Stimulated activated naive CD8-positive, alpha-beta T cell treated with anti-CD3 and anti-CD28 coated beads, Interleukin-15, Interleukin-2, amounts not matched to agents 100 U/mL and 50 U/mL, for 24 hours (primary cell): ENCODE results near the gene P2RY2.

Experiments
- ATAC-seq: fragments of 150-1000 bp; cut with Tn5 transposase; one replicate; pipeline ENCODE4 v1.10.0; 2021
- DNase-seq: peaks from one replicate; pipeline ENCODE4 v3.0.0; 2021

The P2RY2 gene

DNA sequence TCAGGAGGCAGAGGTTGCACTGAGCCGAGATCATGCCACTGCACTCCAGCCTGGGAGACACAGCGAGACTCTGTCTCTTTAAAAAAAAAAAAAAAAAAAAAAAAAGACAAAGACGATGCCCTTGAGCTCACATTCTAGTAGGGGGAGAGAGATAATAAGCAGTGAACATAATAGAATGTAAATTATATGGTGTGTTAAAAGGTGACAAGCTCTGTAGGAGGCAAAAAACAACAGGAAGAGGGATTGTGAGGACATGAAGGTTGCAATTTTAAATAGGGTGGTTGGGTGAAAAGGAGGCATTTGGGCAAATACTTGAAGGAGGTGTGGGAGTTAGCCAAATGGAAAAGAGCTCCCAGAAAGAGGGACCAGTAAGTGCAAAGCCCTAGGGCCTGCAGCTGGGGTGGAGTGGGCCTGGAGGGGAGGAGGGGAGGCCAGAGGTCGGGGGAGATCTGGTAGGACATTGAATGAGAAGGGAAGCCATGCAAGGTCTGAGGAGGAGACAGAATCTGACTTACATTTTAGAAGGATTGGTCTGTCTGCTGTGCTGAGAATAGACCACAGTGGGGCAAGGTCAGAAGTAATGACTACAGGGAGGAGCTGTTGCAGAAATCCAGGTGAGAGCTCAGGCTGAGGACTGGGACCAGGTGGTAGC lies 26.6 kb downstream of the P2RY2 start:
- ATAC-seq (no peak), DNase-seq (no peak)

- DNase-seq (no peak), ATAC-seq (no peak)
Measured at GRCh38 chr11:73245461-73245860, 27.4 kb downstream of the P2RY2 start.

DNA sequence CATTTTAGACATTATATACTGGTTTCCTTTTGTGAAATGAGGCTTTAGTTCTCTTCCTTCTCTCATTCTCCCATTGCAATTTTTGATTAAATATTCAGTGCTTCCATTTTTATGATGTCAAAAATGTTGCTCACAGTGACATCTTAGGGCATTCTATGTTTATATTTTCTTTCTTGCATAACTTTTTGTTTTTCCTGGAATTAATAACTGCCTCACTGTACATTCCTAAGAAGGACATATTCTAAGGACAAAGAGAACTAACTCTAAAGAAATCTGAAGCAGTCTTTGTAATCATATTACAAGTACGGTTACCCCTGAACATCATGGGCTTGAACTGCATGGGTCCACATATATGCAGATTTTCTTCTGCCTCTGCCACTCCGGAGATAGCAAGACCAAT lies 28.2 kb downstream of the P2RY2 start:
- DNase-seq = no peak
- ATAC-seq = no peak

- DNase-seq = no peak
Measured at GRCh38 chr11:73248526-73249185, 30.6 kb downstream of the P2RY2 start.

DNA sequence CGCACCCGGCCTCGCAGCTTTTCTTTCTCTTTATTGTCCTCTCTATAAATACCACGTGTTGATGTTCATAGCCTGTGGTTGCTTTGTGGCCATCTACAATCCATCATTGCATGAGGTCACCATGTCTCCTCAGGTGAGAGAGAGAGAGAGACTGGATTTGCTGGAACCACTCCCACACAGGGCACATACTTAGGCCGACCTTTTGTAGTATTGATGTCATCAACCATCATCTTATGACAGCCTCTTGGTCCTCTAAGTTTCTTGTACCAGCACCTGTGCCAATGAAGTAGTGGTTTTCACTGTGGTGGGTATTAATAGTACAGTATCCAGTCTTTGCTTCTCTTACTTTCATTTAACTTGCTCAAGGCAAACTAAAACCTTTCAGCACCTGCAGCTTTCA lies 31.2 kb downstream of the P2RY2 start:
- DNase-seq = no peak
- ATAC-seq = peak; percentile 62

More at GRCh38 chr11:73248526-73249185, 30.6 kb downstream of the P2RY2 start:
- no peak for ATAC-seq

DNA sequence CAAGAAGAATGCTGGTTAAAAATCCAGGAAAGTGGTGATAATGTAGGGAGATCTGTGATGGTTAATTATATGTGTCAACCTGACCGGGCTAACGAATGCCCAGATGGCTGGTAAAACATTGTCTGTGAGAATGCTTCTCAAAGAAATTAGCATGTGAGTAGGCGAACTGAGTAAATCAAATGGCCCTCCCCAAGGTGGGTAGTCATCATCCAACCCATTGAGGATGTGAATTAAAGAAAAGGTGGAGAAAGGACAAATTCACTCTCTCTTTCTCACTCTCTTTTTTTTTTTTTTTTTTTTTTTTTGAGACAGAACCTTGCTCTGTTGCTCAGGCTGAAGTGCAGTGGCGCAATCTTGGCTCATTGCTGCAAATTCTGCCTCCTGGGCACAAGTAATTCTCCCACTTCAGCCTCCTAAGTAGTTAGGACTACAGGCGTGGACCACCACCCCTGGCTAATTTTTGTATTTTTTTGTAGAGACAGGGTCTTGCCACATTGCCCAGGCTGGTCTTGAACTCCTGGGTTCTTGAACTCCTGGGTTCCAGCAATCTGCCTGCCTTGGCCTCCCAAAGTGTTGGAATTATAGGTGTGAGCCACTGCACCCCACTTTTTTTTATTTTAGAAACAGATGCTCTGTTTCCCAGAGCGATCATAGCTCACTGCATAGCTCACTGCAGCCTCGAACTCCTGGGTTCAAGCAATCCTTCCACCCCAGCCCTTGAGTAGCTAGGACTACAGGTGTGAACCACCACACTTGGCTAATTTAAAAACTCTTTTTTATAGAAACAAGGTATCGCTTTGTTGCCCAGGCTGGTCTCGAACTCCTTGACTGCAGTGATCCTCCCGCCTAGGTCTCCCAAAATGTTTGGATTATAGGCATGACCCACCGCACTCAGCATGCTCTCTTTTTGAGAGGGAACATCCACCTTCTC lies 32.0 kb downstream of the P2RY2 start:
- ATAC-seq (no peak), DNase-seq (no peak)

DNA sequence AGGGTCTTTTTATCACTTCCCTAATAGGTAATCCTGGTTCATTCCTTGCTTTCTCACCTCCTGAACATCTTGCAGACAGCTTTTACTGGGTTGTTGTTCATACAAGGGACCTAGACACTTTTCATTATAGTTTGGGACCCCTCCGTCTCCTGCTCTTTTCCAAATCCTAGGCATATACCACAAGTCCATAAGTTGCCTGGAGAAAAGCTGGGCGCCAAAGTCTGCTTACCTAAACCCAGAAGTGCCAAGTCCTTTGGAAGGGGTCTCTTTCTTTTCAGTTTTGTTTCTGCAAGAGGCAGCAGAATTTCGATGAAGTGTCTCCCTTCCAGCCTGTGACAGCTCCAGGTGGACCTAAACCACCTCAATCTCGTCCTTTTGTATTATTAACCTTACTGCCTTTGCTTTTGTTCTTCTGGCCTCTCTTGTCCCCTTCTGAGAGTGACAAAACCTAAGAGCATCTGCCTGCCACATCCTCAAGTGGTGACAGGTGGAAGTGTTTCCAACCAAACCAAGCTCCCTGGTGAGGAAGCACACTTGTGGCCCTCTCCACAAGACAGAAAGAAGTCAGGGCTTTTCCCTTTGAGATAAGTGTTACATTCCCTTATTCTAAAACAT lies 34.6 kb downstream of the P2RY2 start:
- DNase-seq (no peak), ATAC-seq (peak; percentile 35)

DNA sequence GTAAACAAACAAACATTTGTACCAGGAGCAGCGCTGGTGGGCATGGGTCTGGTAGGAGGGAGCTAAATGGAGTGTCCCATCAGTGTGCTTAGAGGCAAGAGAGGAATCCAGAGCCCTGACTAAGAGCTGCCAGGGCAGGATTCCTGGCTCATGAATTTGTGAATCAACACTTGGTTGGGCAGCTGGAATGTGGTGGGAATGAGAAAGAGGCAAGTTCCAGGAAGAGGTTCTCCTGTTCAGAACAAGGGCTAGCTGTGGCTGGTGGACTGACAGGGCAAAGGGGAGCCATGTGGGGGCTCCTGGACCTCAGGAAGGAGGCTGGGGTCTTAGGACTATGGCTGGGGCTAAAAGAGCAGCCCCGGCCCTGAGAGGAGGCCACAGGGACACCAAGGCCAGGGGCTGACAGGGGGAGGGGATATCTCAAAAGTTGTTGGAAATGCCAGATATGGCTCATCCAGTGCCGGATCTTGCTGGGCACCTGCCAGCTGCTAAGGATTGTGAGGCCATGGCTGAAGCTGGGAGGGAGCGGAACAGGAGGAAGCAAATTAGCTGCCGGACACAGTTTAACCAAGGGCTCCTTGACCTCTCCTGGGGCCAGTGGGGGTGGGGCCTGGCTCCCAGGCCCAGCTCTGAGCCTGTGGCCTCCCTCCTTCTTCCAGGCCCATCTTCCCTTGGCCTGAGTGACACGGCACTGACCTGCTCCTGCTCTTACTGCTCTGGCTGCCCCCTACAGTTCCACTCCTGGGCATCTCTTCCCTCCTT lies 39.4 kb downstream of the P2RY2 start:
- DNase-seq = no peak
- ATAC-seq = no peak

GRCh38 chr11:73258104-73259035 lies 40.3 kb downstream of the P2RY2 start:
- no peak for ATAC-seq
- no peak for DNase-seq

GRCh38 chr11:73259406-73260126 lies 41.5 kb downstream of the P2RY2 start:
- ATAC-seq (no peak), DNase-seq (no peak)

DNA sequence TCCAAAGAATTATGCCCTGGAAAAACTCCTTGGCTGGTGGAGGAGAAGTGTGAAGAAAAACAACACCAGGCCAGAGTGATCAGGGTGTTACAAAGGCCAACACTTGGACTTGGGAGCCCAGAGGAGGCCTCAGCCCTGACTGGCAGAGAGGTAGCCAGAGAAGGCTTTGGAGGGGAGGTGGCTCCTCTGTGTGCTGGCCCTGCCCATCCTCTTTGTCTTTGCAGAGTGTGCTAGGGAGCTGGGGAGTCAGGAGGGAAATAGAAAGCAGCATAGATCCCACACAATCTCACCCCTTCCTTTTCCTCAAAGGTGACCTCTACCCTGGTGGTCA lies 42.0 kb downstream of the P2RY2 start:
- DNase-seq (no peak), ATAC-seq (no peak)

GRCh38 chr11:73262851-73263495 lies 44.9 kb downstream of the P2RY2 start:
- DNase-seq (no peak), ATAC-seq (no peak)

DNA sequence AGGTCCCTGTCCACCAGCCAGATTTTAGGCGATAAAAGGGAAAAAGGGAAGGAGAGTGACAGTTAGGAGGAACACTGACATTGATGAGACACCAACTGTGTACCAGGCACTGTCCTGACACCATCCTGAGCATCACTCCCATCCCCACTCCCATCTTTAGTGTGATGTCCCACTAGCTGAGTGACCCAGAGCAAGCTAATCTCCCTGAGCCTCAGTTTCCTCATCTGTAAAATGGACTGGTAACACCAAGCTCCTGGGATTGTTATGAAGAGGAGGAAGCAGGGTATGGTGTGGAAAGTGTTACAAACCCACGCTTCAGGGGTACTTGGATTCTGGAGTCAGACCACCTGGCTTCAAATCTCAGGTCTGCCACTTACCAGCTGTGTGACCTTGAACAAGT lies 45.6 kb downstream of the P2RY2 start:
- DNase-seq (no peak), ATAC-seq (no peak)

- DNase-seq (no peak), ATAC-seq (no peak)
Measured at GRCh38 chr11:73265278-73265810, 47.3 kb downstream of the P2RY2 start.

DNA sequence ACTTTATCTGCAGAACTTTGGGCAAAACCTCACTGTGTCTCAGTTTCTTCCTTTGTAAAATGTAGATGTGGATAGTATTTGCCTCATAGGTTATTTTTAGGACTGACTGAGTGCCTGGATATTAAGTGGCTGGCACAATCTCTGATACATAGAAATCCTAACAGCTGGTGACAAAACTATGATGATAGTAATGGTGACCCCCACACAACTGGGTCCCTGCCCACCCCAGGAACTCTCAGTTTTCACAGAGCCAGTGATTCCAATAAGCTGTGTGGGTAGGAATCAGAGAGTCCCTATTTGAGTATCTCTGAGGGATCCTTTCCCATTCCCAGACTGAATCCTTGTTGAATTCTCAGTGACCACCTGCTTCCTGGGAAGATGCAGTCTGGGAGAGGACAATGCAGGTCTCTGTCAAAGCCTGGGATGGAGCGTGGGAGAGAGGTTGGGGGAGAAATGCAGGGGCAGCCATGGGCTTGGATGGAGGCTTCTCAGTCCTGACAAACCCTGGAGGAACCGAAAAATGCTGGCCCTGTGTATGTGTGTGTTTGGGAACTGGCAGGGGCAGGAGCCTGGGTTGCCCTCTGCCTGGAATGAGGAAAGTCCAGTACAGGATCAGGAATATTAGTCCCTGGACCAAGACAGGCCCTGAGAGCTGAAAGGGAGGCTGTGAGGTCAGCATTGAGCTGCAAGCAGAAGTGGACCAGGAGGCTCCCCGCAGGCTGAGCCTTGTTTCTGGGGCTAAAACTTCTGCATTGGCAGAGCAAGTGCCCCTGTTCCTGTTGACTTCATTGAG lies 48.0 kb downstream of the P2RY2 start:
- DNase-seq (no peak), ATAC-seq (no peak)

- DNase-seq (no peak), ATAC-seq (no peak)
Measured at GRCh38 chr11:73266646-73267020, 48.6 kb downstream of the P2RY2 start.

- DNase-seq = no peak
- no peak for ATAC-seq
Measured at GRCh38 chr11:73267122-73267846, 49.2 kb downstream of the P2RY2 start.
